DOHH2 (cell line): ENCODE results near the gene MTARC2.

Experiments
- H3F3A ChIP-seq: fragments of 200-600 bp; sonication (generic), shearing (Covaris generic); 2 replicates; pipeline ENCODE4 v1.6.0; 2016; ENCODE audit warnings: antibody characterized with exemption, mild to moderate bottlenecking; ENCODE audit not compliant: control insufficient read depth, insufficient read depth
- H3K27ac ChIP-seq: fragments of 200-600 bp; sonication (generic); 2 replicates; pipeline ENCODE4 v1.5.1; 2014; ENCODE audit warnings: low read depth, mild to moderate bottlenecking, low read length, moderate library complexity
- H3K27me3 ChIP-seq: fragments of 200-600 bp; sonication (generic); 2 replicates; pipeline ENCODE4 v1.6.1; 2014; ENCODE audit warnings: mild to moderate bottlenecking, low read length, mixed read lengths; ENCODE audit not compliant: control insufficient read depth
- H3K36me3 ChIP-seq: fragments of 200-600 bp; sonication (generic); 2 replicates; pipeline ENCODE4 v1.6.1; 2014; ENCODE audit warnings: mild to moderate bottlenecking, low read length, moderate library complexity, mixed read lengths; ENCODE audit not compliant: control insufficient read depth
- H3K4me1 ChIP-seq: fragments of 200-600 bp; sonication (generic); 2 replicates; pipeline ENCODE4 v1.6.1; 2014; ENCODE audit warnings: mild to moderate bottlenecking, low read length, mixed read lengths; ENCODE audit not compliant: control insufficient read depth
- H3K4me2 ChIP-seq: fragments of 200-600 bp; sonication (generic); 2 replicates; pipeline ENCODE4 v1.6.0; 2014; ENCODE audit warnings: mild to moderate bottlenecking, low read length, moderate library complexity
- H3K4me3 ChIP-seq: fragments of 200-600 bp; sonication (generic); 2 replicates; pipeline ENCODE4 v1.5.1; 2014; ENCODE audit warnings: mild to moderate bottlenecking, low read length, mixed read lengths
- H3K79me2 ChIP-seq: fragments of 200-600 bp; sonication (generic); 2 replicates; pipeline ENCODE4 v1.6.1; 2014; ENCODE audit warnings: mild to moderate bottlenecking, low read length, mixed read lengths; ENCODE audit not compliant: control insufficient read depth
- H3K9me2 ChIP-seq: fragments of 200-600 bp; sonication (generic); replicated peaks from 2 replicates; pipeline ENCODE4 v1.6.1; 2014; ENCODE audit warnings: mild to moderate bottlenecking, low read length, mixed read lengths; ENCODE audit not compliant: control insufficient read depth
- H3K9me3 ChIP-seq: fragments of 200-600 bp; sonication (generic); 2 replicates; pipeline ENCODE4 v1.6.1; 2014; ENCODE audit warnings: antibody characterized with exemption, low read length, mixed read lengths; ENCODE audit not compliant: control insufficient read depth, insufficient read depth
- H4K20me1 ChIP-seq: fragments of 200-600 bp; sonication (generic); 2 replicates; pipeline ENCODE4 v1.6.0; 2014; ENCODE audit warnings: low read depth, mild to moderate bottlenecking, antibody characterized with exemption, low read length, moderate library complexity; ENCODE audit not compliant: control insufficient read depth, insufficient read depth
- CTCF ChIP-seq: fragments of 200-600 bp; sonication (generic); IDR thresholded peaks from one replicate; pipeline ENCODE4 v1.5.1; 2014; ENCODE audit warnings: antibody characterized with exemption, mild to moderate bottlenecking, low read depth, low read length; ENCODE audit not compliant: poor library complexity, severe bottlenecking
- EZH2phosphoT487 ChIP-seq: fragments of 200-600 bp; sonication (generic); IDR thresholded peaks from 2 replicates; pipeline ENCODE4 v1.6.1; 2017; ENCODE audit warnings: borderline replicate concordance, mild to moderate bottlenecking, antibody characterized with exemption, low read length, moderate library complexity, mixed read lengths

The MTARC2 gene

GRCh38 chr1:220808345-220809186, 60.4 kb downstream of the MTARC2 start:
- TF ChIP-seq CTCF, result no peak
- TF ChIP-seq EZH2phosphoT487, result no peak
- Histone ChIP-seq H3K4me1 (no peaks in the 10 kb centered on the region), H3K36me3 (no peaks in the 10 kb centered on the region), H4K20me1 (0 out of 2 replicates have a peak, but pooled peaks cover 3% of the 10 kb centered on the region), H3K27ac (no peak overlapping the region), H3K4me2 (no peak overlapping the region), H3K9me2 (no peaks in the 10 kb centered on the region), H3K9me3 (no peaks in the 10 kb centered on the region), H3K79me2 (no peaks in the 10 kb centered on the region), H3K27me3 (peaks cover 7% of the 10 kb centered on the region; the same call in 1 of the 2 replicates), H3F3A (no peaks in the 10 kb centered on the region), H3K4me3 (no peak overlapping the region)

GRCh38 chr1:220809187-220809550, 61.0 kb downstream of the MTARC2 start:
- Histone ChIP-seq H3K4me3 (no peak overlapping the region), H3K27me3 (peaks cover 7% of the 10 kb centered on the region; the same call in 1 of the 2 replicates), H3K27ac (no peak overlapping the region), H3K79me2 (no peaks in the 10 kb centered on the region), H3K4me2 (no peak overlapping the region), H3K36me3 (no peaks in the 10 kb centered on the region), H3F3A (no peaks in the 10 kb centered on the region), H3K9me2 (no peaks in the 10 kb centered on the region), H4K20me1 (0 out of 2 replicates have a peak, but pooled peaks cover 3% of the 10 kb centered on the region), H3K4me1 (no peaks in the 10 kb centered on the region), H3K9me3 (no peaks in the 10 kb centered on the region)
- TF ChIP-seq EZH2phosphoT487 (no peak), CTCF (no peak)

- H3K4me2 ChIP-seq, result no peak overlapping the region
- no peaks in the 10 kb centered on the region for H3K9me2 ChIP-seq
- H3F3A ChIP-seq, result no peaks in the 10 kb centered on the region
- 0 out of 2 replicates have a peak, but pooled peaks cover 3% of the 10 kb centered on the region for H4K20me1 ChIP-seq
- TF ChIP-seq CTCF, result no peak
- no peaks in the 10 kb centered on the region for H3K9me3 ChIP-seq
- H3K27me3 ChIP-seq, result peaks cover 7% of the 10 kb centered on the region; the same call in 1 of the 2 replicates
- H3K36me3 ChIP-seq, result no peaks in the 10 kb centered on the region
- H3K27ac ChIP-seq, result no peak overlapping the region
- H3K4me1 ChIP-seq, result no peaks in the 10 kb centered on the region
- no peaks in the 10 kb centered on the region for H3K79me2 ChIP-seq
- no peak overlapping the region for H3K4me3 ChIP-seq
Observed at GRCh38 chr1:220809704-220810103, 61.6 kb downstream of the MTARC2 start.
